Measurements from ENCODE around the gene KLF13. TPM values are rescaled to one million over a fixed set of nuclear protein-coding genes. Genes with fewer than 3 reads are reported as not detected.

KLF13 gene
- total and polyA plus RNA-seq, 11 donors: 22.4 to 74.0 (median 56.4) TPM

GRCh38 chr15:31427411-31427810, 100.8 kb downstream of the KLF13 start:
- peaks cover 0 to 11% (median 0%) of the 10 kb centered on the region in 12 donors for H3K9me3 ChIP-seq
- H3K27me3 ChIP-seq: no peaks in the 10 kb centered on the region
- H3K4me1 ChIP-seq: no peaks in the 10 kb centered on the region
- no peak for DNase-seq
- H3K36me3 ChIP-seq: no peaks in the 10 kb centered on the region
- 88 to 95% (median 91%) methylated on average over 1 of the region's 1 CpG for WGBS, 4 donors
- no peak overlapping the region for H3K27ac ChIP-seq
- no peak for TF ChIP-seq POLR2A (IDR thresholded peaks at IDR 0.05)
- no peak for TF ChIP-seq CTCF (IDR thresholded peaks at IDR 0.05)
- no peak for ATAC-seq
- H3K4me3 ChIP-seq: no peak overlapping the region
- intact Hi-C loops (cut with DNase I): no loop called here

Other genes with a start within 250 kb of the KLF13 start
- gene TRPM1, start 225.1 kb upstream of the KLF13 start, total RNA-seq: not detected
- under 1 TPM in 1 of 2 donors, not detected in 1; 0.25 TPM for gene TRPM1, start 225.1 kb upstream of the KLF13 start, polyA plus RNA-seq